Measurements from ENCODE around the gene HEMGN.
A peak's percentile ranks its signal among the peaks of the same experiment; 100 is the strongest.
"Not testable (repeated sequence)": the region's sequence is repeated elsewhere in the genome, so short reads cannot be mapped to it uniquely, and the experiment has no call there.

Gene HEMGN

DNA sequence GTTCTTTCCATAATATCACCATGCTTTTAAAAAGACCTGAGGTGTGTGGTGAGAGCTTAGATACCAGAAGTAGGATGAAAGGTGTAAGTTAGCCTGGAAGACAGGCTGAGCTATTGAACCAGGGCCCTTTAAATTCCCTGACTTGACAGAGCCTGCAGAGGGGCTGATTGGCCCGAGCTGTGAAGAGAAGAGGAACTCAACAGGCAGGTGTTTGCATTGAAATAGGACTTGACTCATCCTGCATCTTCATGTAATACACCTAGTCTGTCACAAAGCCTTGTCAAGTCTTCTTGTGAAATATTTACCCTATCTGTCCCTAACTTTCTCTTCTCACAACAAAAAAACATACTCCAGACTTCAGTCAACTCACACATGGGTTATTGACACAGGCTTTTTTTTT is 28.5 kb upstream of the HEMGN start:
- no peak for DNase-seq (ENCODE audit: extremely low read depth in 1 of 2, low read depth in 1 of 2)

DNA sequence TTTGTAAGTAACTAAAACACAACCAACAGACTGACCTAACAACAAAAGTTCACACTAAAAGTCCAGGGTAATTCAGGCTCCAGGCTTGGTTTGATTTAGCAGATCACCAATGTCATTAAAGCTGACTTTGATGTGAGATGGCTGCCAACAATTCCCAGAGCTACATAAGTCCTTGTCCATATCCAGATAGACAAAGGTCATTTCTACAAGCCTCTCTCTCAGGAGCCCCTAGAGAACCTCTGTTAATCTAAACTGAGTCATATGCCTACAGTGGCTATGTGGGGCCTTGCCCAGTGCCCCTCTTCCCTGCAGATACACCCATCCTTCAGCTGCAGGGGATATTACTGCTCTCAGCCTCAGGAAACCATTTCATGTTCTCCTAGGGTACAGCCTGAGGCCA is 26.9 kb upstream of the HEMGN start:
- DNase-seq (ENCODE audit: extremely low read depth in 1 of 2, low read depth in 1 of 2) = no peak

DNA sequence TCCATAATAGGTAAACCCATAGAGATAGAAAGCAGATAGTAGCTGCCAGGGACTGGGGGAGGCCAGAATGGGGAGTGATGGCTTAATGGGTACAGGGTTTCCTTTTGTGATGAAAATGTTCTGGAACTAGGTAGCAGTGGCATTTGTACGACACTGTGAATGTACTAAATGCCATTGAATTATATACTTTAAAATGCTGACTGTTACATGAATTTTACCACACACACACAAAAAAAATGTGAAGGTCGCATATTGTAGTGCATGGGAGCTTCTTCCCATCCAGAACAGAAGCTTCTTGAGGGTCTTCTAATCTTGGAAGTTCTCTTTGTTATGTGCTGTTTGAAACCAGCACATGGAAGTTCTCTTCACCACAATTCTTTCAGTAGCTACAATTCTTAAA is 25.3 kb upstream of the HEMGN start:
- no peak for DNase-seq (ENCODE audit: extremely low read depth in 1 of 2, low read depth in 1 of 2)

DNA sequence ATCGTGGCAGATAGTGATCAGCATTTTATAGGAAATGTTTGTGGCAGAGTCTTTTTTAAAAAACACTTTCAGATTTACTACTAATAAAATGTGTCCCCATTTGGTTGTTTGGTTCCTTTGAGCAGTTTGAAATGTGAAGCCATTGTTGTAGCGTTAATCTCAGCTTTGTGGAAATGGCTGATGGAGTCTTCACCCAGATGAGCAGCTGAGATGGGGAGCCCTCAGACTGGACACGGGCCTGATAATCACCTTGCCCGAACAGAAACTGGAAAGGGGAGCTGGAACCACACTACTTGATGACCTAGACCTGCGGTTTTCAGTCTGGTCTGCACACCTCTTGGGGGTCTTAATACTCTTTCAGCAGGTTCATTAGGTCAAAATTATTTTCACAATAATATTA is 24.6 kb upstream of the HEMGN start:
- DNase-seq (ENCODE audit: extremely low read depth in 1 of 2, low read depth in 1 of 2) = no peak

DNA sequence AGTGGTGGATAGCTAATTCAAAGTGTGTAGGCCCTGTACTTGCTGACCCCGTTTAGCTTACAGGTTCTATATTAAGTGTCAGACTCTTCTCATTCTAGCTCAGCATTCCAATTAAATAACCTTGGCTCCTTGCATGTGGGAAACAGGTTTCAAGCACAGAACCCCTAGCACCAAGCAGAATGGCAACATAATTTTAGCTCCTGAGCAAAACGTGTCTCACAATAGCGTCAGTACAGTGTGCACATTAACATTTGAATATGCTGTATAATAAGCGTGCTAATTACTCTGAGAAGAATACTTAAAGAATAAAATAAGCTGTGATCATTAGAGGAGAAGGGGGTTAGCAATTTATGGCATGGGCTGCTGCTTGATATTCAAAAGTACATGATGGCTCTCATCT is 24.2 kb upstream of the HEMGN start:
- no peak for DNase-seq (ENCODE audit: extremely low read depth in 1 of 2, low read depth in 1 of 2)

DNA sequence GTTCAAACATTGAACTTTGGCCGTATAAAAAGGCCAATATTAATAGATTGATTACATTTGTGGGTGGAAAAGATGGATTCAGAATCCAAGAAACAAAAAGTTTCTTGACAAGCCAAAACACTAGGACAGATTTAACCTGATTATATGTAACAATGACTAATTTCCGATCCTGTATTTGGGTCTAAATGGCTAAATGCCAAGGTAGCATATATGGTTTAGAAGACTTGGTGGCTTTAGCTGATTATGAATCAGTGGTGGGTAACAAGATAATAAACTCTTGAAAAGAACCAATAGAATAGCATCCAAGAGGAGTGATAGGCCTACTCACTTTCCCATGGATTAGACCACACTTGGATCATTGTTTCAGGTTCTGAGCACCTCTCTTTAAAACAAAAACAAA is 23.4 kb upstream of the HEMGN start:
- no peak for DNase-seq (ENCODE audit: extremely low read depth in 1 of 2, low read depth in 1 of 2)

DNA sequence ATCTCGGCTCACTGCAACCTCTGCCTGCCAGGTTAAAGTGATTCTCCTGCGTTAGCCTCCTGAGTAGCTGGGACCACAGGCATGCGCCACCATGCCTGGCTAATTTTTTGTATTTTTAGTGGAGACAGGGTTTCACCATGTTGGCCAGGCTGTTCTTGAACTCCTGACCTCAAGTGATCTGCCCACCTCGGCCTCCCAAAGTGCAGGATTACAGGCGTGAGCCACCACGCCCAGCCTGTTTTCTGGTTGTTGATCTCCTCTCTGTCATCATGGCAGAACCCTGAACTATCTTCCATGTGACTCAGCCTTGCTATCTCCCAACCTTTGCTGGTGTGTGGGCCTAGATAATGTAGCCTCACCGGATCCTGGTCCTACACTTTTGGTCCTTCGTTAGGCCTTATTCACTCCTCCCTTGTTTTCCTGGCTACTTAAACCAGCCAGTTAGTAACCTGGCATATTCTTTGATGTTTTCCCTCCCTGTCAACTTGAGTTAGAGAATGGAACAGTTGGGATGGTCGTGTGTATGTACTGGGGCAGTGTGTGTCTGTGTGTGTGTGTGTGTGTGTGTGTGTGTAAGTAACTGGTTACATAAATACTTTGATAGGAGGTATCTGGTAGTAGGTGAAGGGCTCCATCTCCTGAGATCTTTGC is 22.8 kb upstream of the HEMGN start:
- DNase-seq (ENCODE audit: extremely low read depth in 1 of 2, low read depth in 1 of 2) = not testable (repeated sequence)

DNA sequence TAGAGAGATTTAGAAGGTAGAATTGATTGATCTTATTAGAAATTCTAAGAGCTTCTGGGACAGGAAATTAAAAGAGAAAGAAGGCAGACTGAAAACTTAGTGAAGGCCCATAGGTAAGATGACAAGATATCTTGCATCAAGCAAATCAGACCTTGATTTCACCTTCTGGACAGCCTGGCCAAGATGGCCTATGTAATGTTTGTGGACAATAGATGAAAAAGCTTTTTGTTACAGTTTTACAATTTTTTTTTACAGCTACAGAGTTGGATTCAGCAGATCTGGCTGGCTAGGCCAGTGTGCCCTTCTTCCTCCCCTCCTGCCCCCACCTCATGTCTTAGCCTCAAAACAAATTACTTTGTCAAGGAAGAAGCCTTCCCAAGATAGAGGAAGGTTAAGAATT is 21.6 kb upstream of the HEMGN start:
- no peak for DNase-seq (ENCODE audit: extremely low read depth in 1 of 2, low read depth in 1 of 2)

DNA sequence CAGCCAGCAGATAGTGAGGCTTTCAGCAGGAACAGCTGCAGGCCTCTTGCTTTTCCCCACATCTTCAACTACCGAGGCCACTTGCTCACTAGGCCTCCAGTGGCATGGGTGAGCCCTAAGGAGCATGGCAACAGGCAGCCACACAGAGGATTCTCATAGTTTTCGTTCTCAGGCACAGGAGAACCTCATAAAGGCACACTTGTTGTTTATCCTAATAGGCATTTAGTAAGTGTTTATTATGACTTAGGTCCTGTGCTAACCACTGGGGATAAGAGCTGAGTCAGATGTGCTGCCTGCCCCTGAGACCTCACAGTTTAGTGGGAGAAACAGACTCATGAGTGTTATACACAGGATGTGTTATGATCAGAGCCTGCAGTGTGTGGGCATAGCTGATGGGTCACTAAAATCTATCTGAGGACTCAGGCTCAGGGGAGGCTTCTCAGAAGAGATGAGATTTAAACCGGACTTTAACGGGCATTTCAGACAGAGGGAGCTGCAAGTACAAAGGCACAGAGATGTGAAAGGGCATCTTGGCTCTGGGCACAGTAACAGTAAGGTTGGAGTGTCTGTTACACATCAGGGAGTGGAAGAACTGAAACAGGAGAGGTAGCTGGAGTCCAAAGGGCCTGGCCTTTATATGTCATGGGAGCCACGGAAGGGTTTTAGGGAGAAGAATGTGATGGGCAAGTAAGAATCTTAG is 21.0 kb upstream of the HEMGN start:
- DNase-seq (ENCODE audit: extremely low read depth in 1 of 2, low read depth in 1 of 2) = no peak

DNA sequence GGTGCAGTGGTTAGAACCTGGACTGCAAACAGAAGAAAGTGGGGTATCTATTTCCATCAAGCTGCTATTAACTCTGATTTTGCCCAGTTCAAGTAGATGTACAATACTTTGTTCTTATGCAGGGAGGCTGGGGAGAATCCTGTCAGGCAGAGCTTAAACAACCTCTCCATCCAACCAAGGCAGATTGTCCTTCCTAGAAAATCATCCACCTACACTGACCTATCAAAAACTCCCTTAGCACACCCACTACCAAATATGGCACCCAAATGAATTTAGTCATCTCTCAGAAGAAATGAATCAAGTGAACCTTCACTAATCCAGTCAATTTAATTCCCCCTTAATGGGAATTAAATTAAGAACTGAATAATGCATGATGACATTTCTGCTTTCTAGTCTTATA is 18.4 kb upstream of the HEMGN start:
- no peak for DNase-seq (ENCODE audit: extremely low read depth in 1 of 2, low read depth in 1 of 2)

DNA sequence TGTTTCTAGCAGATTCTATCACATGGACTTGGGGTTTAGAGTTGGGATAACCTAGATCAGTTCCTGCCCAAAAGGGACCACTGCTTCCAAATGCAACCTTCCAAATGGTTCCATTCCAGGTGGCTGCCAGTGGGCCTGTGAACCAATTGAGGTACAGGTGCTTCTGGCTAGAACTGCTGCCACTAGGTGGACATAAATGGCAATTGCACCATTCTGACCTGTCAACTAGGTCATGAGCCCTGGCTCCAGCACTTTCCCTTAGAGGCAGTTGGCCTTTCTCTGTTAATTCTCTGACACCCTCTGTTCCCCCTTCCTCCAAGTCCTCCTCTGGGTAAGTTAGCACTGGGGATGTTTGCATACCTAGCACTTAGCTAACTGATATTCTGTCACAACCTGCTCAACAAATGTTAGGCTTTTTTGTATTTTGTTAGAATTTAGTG is 16.6 kb upstream of the HEMGN start:
- DNase-seq (ENCODE audit: extremely low read depth in 1 of 2, low read depth in 1 of 2) = peak in 1 of 2 donors; percentile 24

DNA sequence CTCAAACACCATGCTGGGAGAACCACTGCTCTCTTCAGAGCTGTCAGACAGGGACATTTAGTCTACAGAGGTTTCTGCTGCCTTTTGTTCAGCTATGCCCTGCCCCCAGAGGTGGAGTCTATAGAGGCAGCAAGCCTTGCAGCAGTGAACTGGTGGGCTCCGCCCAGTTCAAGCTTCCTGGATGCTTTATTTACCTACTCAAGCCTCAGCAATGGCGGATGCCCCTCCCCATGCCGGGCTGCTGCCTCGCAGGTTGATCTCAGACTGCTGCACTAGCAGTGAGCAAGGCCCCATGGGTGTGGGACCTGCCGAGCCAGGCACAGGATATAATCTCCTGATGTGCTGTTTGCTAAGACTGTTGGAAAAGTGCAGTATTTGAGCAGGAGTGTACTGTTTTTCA is 12.9 kb upstream of the HEMGN start:
- DNase-seq (ENCODE audit: extremely low read depth in 1 of 2, low read depth in 1 of 2) = not testable (repeated sequence)

DNA sequence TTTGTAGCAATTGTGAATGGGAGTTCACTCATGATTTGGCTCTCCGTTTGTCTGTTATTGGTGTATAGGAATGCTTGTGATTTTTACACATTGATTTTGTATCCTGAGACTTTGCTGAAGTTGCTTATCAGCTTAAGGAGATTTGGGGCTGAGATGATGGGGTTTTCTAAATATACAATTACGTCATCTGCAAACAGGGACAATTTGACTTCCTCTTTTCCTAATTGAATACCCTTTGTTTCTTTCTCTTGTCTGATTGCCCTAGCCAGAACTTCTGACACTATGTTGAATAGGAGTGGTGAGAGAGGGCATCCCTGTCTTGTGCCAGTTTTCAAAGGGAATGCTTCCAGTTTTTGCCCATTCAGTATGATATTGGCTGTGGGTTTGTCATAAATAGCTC is 9.1 kb upstream of the HEMGN start:
- DNase-seq (ENCODE audit: extremely low read depth in 1 of 2, low read depth in 1 of 2) = not testable (repeated sequence)

DNA sequence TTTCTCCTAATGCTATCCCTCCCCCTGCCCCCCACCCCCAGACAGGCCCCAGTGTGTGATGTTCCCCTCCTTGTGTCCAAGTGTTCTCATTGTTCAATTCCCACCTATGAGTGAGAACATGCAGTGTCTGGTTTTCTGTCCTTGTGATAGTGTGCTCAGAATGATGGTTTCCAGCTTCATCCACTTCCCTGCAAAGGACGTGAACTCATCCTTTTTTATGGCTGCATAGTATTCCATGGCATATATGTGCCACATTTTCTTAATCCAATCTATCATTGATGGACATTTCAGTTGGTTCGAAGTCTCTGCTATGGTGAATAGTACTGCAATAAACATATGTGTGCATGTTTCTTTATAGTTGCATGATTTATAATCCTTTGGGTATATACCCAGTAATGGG is 7.5 kb upstream of the HEMGN start:
- DNase-seq (ENCODE audit: extremely low read depth in 1 of 2, low read depth in 1 of 2) = not testable (repeated sequence)

DNA sequence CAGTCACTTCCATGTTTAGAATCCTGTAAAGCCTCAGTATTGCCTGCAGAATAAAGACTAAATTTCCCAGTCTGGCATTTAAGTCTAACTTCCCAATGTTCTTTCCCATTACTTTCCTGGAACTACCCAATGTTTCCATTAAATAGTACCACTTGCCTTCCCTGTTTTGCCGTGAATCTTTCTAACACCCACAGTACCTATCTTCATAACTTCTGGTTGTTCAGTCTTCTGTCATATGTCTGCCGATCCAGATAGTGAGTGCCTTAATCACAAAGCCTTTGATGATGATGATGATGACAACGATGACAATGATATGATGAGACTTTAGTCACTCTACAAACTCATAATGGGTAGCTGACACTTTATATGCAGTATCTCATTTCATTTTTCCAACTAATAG is 6.6 kb upstream of the HEMGN start:
- DNase-seq (ENCODE audit: extremely low read depth in 1 of 2, low read depth in 1 of 2) = no peak

DNA sequence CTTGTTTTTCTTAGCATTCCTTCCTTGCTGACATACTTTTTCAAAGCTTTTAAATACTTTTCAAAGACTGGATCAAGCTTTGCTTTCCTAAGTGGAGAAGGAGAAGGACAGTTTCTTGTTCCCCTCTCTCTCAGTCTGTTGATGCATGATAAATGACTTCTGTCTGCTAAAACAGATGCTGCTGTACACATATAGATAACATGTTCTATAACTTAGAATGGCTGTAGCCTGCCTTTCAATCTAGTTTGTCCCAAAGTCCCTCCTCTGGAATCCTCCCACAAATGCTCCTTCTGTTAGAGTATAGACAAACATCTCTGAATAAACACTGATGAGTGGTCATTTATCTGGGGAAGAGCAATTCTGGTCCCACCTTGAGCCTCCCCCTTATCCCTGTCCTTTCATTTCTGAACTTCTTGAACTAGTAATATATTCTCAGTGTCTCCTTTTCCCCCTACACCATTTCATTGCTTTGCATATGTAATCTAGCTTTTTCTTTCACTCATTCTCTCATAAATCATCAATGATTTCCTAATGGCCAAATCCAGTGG is 5.4 kb upstream of the HEMGN start:
- no peak for DNase-seq (ENCODE audit: extremely low read depth in 1 of 2, low read depth in 1 of 2)

DNA sequence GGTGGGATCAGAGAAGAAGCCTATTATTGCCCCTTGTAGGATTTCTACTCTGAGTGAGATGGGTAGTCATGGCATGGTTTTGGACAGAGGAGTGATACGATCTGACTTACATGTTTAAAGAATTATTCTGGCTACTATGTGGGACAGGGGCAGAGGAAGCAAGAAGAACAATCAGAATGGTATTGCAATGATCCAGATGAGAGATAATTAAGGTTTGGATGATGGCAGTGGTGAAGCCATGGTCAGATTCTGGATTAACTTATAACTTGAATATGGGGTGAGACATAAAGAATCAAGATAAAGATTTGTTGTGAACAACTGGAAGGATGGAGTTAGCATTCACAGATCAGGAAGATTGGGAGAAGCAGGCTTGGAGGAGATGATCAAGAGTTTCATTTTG is 3.4 kb upstream of the HEMGN start:
- DNase-seq (ENCODE audit: extremely low read depth in 1 of 2, low read depth in 1 of 2) = no peak

DNA sequence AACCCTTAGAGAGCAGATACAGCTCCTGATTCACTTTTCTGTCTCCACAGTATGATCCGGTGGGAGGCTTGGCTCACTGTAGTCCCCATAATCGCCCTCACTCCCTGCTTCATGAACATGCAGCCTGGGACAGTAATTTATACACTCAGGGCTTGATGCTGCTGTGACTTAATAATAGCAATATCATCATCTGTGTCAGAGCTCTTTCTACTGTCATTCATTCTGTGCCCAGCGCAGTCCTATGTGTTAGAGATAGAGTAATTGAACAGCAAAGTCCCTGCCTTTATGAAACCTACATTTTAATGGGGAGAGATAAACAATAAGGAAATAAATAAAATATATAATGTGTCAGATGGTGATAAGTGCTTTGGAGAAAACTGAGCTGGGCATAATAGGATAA is 2.8 kb upstream of the HEMGN start:
- DNase-seq (ENCODE audit: extremely low read depth in 1 of 2, low read depth in 1 of 2) = no peak

DNA sequence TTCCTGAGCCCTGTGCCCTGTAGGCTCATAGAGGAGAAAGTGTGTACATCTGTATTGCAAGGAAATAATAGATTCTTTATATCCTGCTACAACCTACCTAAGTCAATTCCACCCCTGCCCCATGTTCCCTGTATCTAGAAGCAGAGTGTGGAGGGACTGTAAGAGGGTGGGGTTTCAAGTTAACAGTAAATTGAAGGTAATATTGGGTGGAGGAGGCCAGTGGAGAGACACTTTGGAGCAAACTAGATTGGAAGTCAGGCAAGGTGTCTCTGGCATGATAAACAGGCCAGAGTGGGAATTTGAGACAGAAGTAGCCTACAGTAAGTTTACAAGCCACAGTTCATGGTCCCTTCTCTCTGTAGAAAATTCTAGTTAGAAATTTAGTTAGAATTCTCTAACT is 2.3 kb upstream of the HEMGN start:
- DNase-seq (ENCODE audit: extremely low read depth in 1 of 2, low read depth in 1 of 2) = no peak

DNA sequence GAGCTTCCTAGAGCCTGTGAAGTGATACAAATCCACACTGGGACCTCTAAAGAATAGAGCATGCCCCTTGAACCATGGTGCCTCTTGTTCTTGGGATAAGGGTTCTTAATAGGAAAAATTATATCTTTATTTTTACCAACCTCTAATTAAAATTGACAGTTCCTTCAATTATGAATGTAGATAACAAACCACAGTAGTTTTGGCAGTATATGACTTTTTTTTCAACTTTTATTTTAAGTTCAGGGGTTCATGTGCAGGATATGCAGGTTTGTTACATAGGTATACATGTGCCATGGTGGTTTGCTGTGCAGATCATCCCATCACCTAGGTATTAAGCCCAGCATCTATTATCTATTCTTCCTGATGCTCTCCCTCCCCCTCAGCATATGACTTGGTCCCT is 974 bp downstream of the HEMGN start:
- DNase-seq (ENCODE audit: extremely low read depth in 1 of 2, low read depth in 1 of 2) = no peak

DNA sequence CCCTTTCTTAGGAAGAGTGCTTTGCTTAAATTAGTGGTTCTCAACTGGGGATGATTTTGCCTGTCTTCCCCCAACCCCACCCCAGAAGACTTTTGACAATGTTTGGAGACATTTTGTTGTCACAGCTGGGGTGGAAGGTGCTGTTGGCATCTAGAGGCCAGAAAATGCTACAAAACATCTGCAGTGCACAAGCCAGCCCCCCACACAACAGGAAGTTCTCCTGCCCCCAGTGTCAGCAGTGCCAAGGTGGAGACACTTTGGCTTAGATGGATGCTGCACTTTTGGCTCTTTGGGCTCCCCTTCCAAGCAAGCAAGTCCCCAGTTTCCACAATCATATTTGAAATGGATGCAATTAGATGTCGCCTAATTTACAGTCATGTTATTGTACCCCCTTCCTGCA is 2.7 kb downstream of the HEMGN start:
- DNase-seq (ENCODE audit: extremely low read depth in 1 of 2, low read depth in 1 of 2) = no peak

DNA sequence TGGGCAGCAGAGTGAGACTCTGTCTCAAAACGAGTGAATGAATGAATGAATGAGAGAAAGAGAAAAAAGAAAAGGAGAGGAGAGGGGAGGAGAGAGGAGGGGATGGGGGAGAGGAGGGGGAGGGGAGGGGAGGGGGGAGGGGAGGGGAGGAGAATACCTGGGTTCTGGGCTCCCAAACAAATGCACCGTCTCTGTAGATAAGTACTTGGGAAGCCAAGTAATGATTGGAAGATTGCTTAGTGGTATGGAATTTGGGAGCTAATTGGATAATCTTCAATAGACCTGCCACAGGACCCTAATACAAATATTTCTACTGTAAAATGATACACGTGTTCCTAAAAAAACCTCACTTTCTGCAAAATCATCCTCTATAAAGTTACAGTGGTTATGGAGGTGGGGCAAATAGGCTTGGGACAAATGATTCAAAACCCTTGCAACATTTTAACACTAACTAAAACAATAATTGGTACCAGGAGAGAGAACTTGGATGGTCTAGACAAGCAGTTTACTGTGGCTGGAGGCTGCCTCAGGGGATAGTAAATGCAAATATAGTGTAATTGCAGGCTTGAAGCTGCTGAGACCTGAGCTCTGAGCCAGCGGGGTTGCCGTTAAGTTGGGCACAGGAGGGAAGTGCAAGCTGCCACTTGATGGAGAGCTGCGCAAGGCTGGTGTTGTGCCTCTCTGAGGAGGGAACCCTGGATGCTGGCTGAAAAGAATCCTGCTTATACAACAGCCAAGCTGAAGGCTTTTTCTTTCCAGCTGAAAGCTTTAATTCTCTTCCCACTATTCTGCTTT is 3.5 kb downstream of the HEMGN start:
- no peak for DNase-seq (ENCODE audit: extremely low read depth in 1 of 2, low read depth in 1 of 2)

Data from stimulated activated CD8-positive, alpha-beta memory T cell treated with anti-CD3 and anti-CD28 coated beads, Interleukin-7, amount 100 ng/mL, for 48 hours (primary cell).